Keratinocyte (primary cell): ENCODE results near the gene FNDC7. TPM values are rescaled to one million over a fixed set of nuclear protein-coding genes. Genes with fewer than 3 reads are reported as not detected.

Experiments used
- DNase-seq: peaks from one replicate; pipeline ENCODE4 v3.0.0-alpha.2; 2011; ENCODE audit warnings: low read depth, missing footprints, low spot score
- FAIRE-seq: peaks from 2 replicates; lab custom pipeline; 2011; peaks lifted over from hg19 to GRCh38; lab: Jason Lieb, UNC
- H2AFZ ChIP-seq: 2 replicates; pipeline ENCODE4 v1.6.0; 2012; ENCODE audit warnings: low read length, control low read depth, inconsistent platforms; ENCODE audit not compliant: control insufficient read depth
- H3K27ac ChIP-seq: 2 replicates; pipeline ENCODE4 v1.5.1; 2011; ENCODE audit warnings: low read length; ENCODE audit not compliant: control insufficient read depth, insufficient read depth
- H3K27me3 ChIP-seq: 3 replicates; pipeline ENCODE4 v1.6.0; 2011; ENCODE audit warnings: low read length; ENCODE audit not compliant: control insufficient read depth, insufficient read depth; ENCODE audit errors: extremely low read depth
- H3K36me3 ChIP-seq, 2 experiments: 2 replicates in 1 of 2; 3 replicates in 1 of 2; pipeline ENCODE4 v1.5.1; 2011; ENCODE audit warnings: low read length in 2 of 2, mild to moderate bottlenecking in 1 of 2; ENCODE audit not compliant: control insufficient read depth in 2 of 2, insufficient read depth in 2 of 2; ENCODE audit errors: extremely low read depth in 1 of 2
- H3K4me1 ChIP-seq: 3 replicates; pipeline ENCODE4 v1.5.1; 2011; ENCODE audit warnings: low read length; ENCODE audit not compliant: control insufficient read depth, insufficient read depth; ENCODE audit errors: extremely low read depth
- H3K4me2 ChIP-seq: 3 replicates; pipeline ENCODE4 v1.6.0; 2011; ENCODE audit warnings: low read depth, low read length; ENCODE audit not compliant: control insufficient read depth, insufficient read depth; ENCODE audit errors: extremely low read depth
- H3K4me3 ChIP-seq, 3 experiments: fragments of 200-600 bp in 1 of 3; sonication (generic) in 1 of 3; 2 replicates in 2 of 3; 3 replicates in 1 of 3; pipeline ENCODE4 v1.5.1; 2011 to 2016; ENCODE audit warnings: low read length in 3 of 3, mild to moderate bottlenecking in 3 of 3, control low read depth in 2 of 3, inconsistent platforms in 1 of 3, low read depth in 1 of 3, mixed read lengths in 1 of 3, mixed run types in 1 of 3, moderate library complexity in 1 of 3; ENCODE audit not compliant: control insufficient read depth in 2 of 3, insufficient read depth in 2 of 3; ENCODE audit errors: extremely low read depth in 1 of 3
- H3K79me2 ChIP-seq: 2 replicates; pipeline ENCODE4 v1.6.0; 2012; ENCODE audit warnings: low read length; ENCODE audit not compliant: control insufficient read depth, insufficient read depth
- H3K9ac ChIP-seq: 3 replicates; pipeline ENCODE4 v1.6.0; 2011; ENCODE audit warnings: low read length; ENCODE audit not compliant: control insufficient read depth, insufficient read depth; ENCODE audit errors: extremely low read depth
- H3K9me1 ChIP-seq: 3 replicates; pipeline ENCODE4 v1.6.0; 2011; ENCODE audit warnings: low read length; ENCODE audit not compliant: control insufficient read depth, insufficient read depth; ENCODE audit errors: extremely low read depth
- H3K9me3 ChIP-seq: 2 replicates; pipeline ENCODE4 v1.5.1; 2012; ENCODE audit warnings: low read depth, low read length; ENCODE audit not compliant: control insufficient read depth
- H4K20me1 ChIP-seq: 3 replicates; pipeline ENCODE4 v1.6.0; 2011; ENCODE audit warnings: low read length; ENCODE audit not compliant: control insufficient read depth, insufficient read depth; ENCODE audit errors: extremely low read depth
- CTCF ChIP-seq, 3 experiments: IDR thresholded peaks in 1 of 3; conservative IDR thresholded peaks in 1 of 3; optimal IDR thresholded peaks in 1 of 3; 2 replicates in 2 of 3; 3 replicates in 1 of 3; pipeline versions ENCODE3 to v1.5.1; 2011; ENCODE audit warnings: low read length in 3 of 3, mild to moderate bottlenecking in 3 of 3, moderate library complexity in 2 of 3, control low read depth in 1 of 3, inconsistent platforms in 1 of 3; ENCODE audit not compliant: insufficient read depth in 2 of 3; ENCODE audit errors: extremely low read depth in 1 of 3
- EZH2 ChIP-seq: IDR thresholded peaks from one replicate; pipeline ENCODE4 v1.6.1; 2012; ENCODE audit warnings: inconsistent platforms, mild to moderate bottlenecking, low read length, moderate library complexity
- dilution Hi-C: fragments of 300-500 bp; cut with MboI; formaldehyde crosslinking; loops from one replicate; pipeline ENCODE4 v1.7.0; 2020; ENCODE audit warnings: low sequenced_read_pairs; ENCODE audit not compliant: extremely low pct_ligation_motif_present
- polyA plus RNA-seq, 5 experiments: library from polyadenylated mRNA; depleted of rRNA in 3 of 5; stranded (reverse) in 3 of 5; stranded (forward) in 1 of 5; unstranded in 1 of 5; fragments of >200 nt; gene quantifications; 1 replicate in 1 of 5; 2 replicates in 3 of 5; 3 replicates in 1 of 5; pipeline versions ENCODE4 v1.2.1 to v1.2.3, GENCODE V29; 2011 to 2012; ENCODE audit warnings: missing spikeins in 2 of 5, low read depth in 1 of 5, low replicate concordance in 1 of 5

FNDC7 gene
- polyA plus RNA-seq, 1 donor (not counting 4 experiments of a cell fraction or from before 2014, with no cell fraction given), result 0.05 TPM

- dilution Hi-C loops, result no loop called here
- no peak overlapping the region for H3K4me2 ChIP-seq
- TF ChIP-seq CTCF (optimal IDR thresholded peaks at IDR 0.05 in 1 of 3, IDR thresholded peaks at IDR 0.05 in 1 of 3, conservative IDR thresholded peaks at IDR 0.05 in 1 of 3; ENCODE audit: extremely low read depth in 1 of 3, insufficient read depth in 2 of 3, low read length in 3 of 3) (no peak), EZH2 (no peak)
- H3K4me3 ChIP-seq, result no peak overlapping the region
- DNase-seq, result no peak
- H2AFZ ChIP-seq, result no peak overlapping the region
- no peaks in the 10 kb centered on the region for H3K27me3 ChIP-seq
- H3K4me1 ChIP-seq, result peaks cover 3% of the 10 kb centered on the region
- no peaks in the 10 kb centered on the region for H3K9me3 ChIP-seq
- H3K79me2 ChIP-seq, result no peaks in the 10 kb centered on the region
- no peaks in the 10 kb centered on the region for H4K20me1 ChIP-seq
- no peaks in the 10 kb centered on the region for H3K36me3 ChIP-seq
- no peak overlapping the region for H3K27ac ChIP-seq
- H3K9ac ChIP-seq, result no peak overlapping the region
- FAIRE-seq, result no peak
- no peaks in the 10 kb centered on the region for H3K9me1 ChIP-seq
Observed at GRCh38 chr1:108664481-108664880, 48.2 kb upstream of the FNDC7 start.

GRCh38 chr1:108665067-108665466 lies 47.6 kb upstream of the FNDC7 start:
- FAIRE-seq (no peak), DNase-seq (no peak)
- Histone ChIP-seq H3K27me3 (no peaks in the 10 kb centered on the region), H3K4me2 (no peak overlapping the region), H3K79me2 (no peaks in the 10 kb centered on the region), H4K20me1 (no peaks in the 10 kb centered on the region), H3K9me1 (no peaks in the 10 kb centered on the region), H3K9me3 (no peaks in the 10 kb centered on the region), H3K4me3 (no peak overlapping the region), H3K9ac (no peak overlapping the region), H3K4me1 (peaks cover 3% of the 10 kb centered on the region), H3K27ac (no peak overlapping the region), H2AFZ (no peak overlapping the region), H3K36me3 (no peaks in the 10 kb centered on the region)
- no peak for TF ChIP-seq CTCF (optimal IDR thresholded peaks at IDR 0.05 in 1 of 3, IDR thresholded peaks at IDR 0.05 in 1 of 3, conservative IDR thresholded peaks at IDR 0.05 in 1 of 3; ENCODE audit: extremely low read depth in 1 of 3, insufficient read depth in 2 of 3, low read length in 3 of 3)
- TF ChIP-seq EZH2, result no peak
- dilution Hi-C loops, result no loop called here
